Mucosa of stomach (tissue), 1 donor: ENCODE results near the gene TMOD2.
"Not testable (repeated sequence)": the region's sequence is repeated elsewhere in the genome, so short reads cannot be mapped to it uniquely, and the experiment has no call there.

Experiments
- H3K27me3 ChIP-seq: one replicate; pipeline ENCODE4 v1.7.0; 2013; ENCODE audit warnings: mild to moderate bottlenecking, low read length; ENCODE audit not compliant: control insufficient read depth, insufficient read depth
- H3K36me3 ChIP-seq: one replicate; pipeline ENCODE4 v1.7.0; 2013; ENCODE audit warnings: low read length; ENCODE audit not compliant: control insufficient read depth, insufficient read depth
- H3K4me1 ChIP-seq: one replicate; pipeline ENCODE4 v1.7.0; 2013; ENCODE audit warnings: mild to moderate bottlenecking, low read length; ENCODE audit not compliant: control insufficient read depth, insufficient read depth
- H3K4me3 ChIP-seq: one replicate; pipeline ENCODE4 v1.7.0; 2013; ENCODE audit warnings: low read length
- H3K9ac ChIP-seq: one replicate; pipeline ENCODE4 v1.7.0; 2013; ENCODE audit warnings: mild to moderate bottlenecking, low read length, moderate library complexity
- H3K9me3 ChIP-seq: one replicate; pipeline ENCODE4 v1.7.0; 2013; ENCODE audit warnings: mild to moderate bottlenecking, low read length, moderate library complexity; ENCODE audit not compliant: control insufficient read depth
- donor health status: Pancreatic carcinoma.

Gene TMOD2

DNA sequence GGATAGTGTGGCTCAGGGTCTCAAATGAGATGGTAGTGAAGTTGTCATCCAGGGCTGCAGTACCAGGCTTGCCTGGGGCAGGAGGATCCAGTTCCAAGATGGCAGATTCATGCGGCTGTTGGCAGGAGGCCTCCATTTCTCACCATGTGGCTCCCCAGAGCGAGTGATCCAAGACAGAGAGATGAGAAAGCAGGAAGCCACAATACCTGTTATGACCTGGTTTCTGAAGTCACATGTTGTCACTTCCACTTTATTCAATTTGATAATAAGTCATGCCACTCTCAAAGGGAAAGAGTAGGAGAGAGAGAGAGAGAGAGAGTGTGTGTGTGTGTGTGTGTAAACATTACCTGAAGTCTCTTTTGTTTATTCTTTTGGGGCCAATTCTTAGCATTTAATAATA lies 30.1 kb downstream of the TMOD2 start:
- H3K9me3 ChIP-seq = no peaks in the 10 kb centered on the region
- H3K27me3 ChIP-seq = no peaks in the 10 kb centered on the region
- H3K4me3 ChIP-seq = no peak overlapping the region
- no peak overlapping the region for H3K9ac ChIP-seq
- no peaks in the 10 kb centered on the region for H3K4me1 ChIP-seq
- no peaks in the 10 kb centered on the region for H3K36me3 ChIP-seq

DNA sequence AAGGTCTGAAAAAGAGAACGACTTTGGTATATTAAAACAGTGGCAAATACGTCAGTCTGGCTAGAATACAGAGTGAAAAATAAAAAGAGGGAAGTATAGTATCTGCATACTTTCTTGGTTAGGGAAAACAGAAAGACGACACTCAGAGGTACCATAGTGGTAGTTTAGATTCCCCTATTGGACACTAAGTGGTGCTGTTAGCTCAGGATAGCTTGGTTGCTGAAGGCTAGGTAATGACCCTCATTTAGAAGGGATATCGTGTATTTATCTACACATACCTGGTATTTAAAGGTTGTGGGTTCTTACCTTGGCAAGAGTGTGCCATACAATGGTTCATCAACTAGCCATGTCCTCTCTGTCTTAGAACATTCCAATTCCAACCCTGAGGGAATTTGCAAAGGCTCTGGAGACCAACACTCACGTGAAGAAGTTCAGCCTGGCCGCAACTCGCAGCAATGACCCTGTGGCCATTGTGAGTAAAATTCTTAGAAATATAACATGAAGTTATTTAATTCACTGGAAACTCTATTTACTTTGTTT lies 31.0 kb downstream of the TMOD2 start:
- H3K27me3 ChIP-seq = no peaks in the 10 kb centered on the region
- H3K9me3 ChIP-seq = no peaks in the 10 kb centered on the region
- H3K4me3 ChIP-seq = no peak overlapping the region
- no peaks in the 10 kb centered on the region for H3K36me3 ChIP-seq
- H3K9ac ChIP-seq = no peak overlapping the region
- H3K4me1 ChIP-seq = no peaks in the 10 kb centered on the region

DNA sequence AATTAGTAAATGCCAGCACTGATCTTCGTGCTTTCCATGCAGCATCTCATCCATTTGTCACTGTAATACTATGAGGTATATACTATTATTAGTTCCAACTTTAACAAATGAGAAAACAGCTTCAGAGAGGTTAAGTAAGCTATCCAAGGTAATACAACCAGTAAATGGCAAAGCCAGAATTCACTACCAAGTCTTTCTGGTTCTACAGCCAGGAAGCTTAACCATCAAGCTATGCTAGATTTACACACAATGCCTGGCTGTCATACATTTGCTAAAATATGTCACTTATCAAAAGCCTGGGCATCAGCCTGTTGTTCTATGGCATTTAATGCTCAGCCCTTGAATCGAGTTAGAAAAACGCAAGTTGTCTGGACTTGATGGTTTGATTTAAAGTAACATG lies 32.6 kb downstream of the TMOD2 start:
- Histone ChIP-seq H3K9me3 (no peaks in the 10 kb centered on the region), H3K4me1 (no peaks in the 10 kb centered on the region), H3K4me3 (no peak overlapping the region), H3K9ac (no peak overlapping the region), H3K27me3 (no peaks in the 10 kb centered on the region), H3K36me3 (no peaks in the 10 kb centered on the region)

DNA sequence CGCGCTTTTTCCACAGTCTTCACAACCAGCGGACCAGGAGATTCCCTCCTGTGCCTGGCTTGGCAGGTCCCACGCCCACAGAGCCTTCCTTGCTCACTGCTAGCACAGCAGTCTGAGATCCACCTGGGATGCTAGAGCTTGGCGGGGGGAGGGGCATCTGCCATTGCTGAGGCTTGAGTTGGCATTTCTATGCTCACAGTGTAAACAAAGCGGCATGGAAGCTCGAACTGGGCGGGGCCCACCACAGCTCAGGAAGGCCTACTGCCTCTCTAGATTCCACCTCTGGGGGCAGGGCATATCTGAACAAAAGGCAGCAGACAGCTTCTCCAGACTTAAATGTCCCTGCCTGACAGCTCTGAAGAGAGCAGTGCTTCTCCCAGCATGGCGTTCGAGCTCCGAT lies 35.7 kb downstream of the TMOD2 start:
- H3K4me1 ChIP-seq, H3K36me3 ChIP-seq, H3K4me3 ChIP-seq, H3K9me3 ChIP-seq, H3K27me3 ChIP-seq, H3K9ac ChIP-seq: not testable (repeated sequence)

DNA sequence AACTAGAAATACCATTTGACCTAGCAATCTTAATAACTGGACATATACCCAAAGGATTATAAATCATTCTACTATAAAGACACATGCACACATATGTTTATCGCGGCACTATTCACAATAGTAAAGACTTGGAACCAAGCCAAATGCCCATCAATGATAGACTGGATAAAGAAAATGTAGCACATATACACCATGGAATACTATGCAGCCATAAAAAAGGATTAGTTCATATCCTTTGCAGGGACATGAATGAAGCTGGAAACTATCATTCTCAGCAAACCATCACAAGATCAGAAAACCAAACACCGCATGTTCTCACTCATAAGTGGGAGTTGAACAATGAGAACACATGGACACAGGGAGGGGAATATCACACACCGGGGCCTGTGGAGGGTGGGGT lies 41.1 kb downstream of the TMOD2 start:
- peaks cover 11% of the 10 kb centered on the region for H3K4me1 ChIP-seq
- H3K27me3 ChIP-seq, H3K4me3 ChIP-seq, H3K36me3 ChIP-seq, H3K9ac ChIP-seq, H3K9me3 ChIP-seq: not testable (repeated sequence)

DNA sequence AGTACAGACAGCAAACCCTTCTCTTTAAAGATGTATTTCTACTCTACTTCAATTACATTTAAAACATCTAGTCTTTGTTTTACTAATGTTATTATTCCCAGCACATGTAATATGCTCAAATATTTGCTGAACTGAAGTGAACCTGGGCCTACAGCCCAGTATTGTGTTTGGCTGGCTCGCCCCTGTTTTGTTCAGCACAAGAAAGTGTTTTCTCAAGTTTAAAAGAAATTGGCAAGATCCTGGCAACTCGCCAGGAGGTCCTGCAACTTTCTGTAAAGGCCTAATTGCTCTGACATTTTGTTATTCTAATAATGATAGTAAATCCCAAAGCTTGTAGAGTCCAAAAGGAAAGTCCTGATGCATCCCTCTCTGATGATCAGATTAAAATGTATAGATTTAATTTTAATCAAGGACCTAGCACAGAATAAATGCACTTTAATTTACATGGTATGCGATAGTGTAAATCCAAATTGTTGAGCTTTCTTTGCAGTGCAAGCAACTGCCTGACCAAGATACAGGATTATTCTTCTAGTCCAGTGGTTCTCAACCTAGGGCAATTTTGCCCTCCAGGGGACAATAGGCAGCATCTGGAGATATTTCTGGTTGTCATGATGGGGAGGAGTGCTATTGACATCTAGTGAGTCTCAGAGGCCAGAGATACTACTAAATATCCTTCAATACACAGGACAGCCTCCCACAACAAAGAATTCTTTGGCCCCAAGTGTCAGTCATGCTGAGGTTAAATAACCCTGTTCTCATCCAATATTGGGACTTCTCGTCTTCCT lies 42.3 kb downstream of the TMOD2 start:
- H3K4me1 ChIP-seq = peaks cover 14% of the 10 kb centered on the region
- no peaks in the 10 kb centered on the region for H3K9me3 ChIP-seq
- H3K36me3 ChIP-seq = no peaks in the 10 kb centered on the region
- H3K4me3 ChIP-seq = no peak overlapping the region
- H3K9ac ChIP-seq = no peak overlapping the region
- no peaks in the 10 kb centered on the region for H3K27me3 ChIP-seq

DNA sequence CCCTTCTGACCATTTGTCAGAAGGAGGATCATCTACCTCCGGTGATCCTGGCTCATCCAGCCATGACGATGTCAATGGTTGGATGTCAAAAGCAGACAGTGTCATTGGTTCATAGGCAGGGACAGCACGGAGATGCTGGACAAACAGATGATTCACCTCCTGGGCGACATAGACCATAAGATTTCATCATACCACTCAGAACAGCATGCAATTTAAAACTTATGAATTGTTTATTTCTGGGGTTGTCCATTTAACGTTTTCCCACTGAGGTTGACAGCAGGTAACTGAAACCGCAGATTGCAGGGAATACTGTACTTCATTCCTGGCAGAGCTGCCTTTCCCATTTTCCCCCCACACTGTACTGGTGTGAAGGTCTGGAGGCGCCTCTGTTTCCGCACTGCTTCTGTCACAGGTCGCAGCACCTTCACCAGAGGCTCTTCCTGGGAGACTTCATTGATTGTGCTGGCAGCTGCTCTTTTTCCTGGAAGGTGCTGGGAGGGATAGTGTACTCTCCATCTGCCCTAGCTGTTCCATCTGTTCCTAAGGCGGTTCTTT lies 45.5 kb downstream of the TMOD2 start:
- H3K4me3 ChIP-seq = no peak overlapping the region
- H3K9me3 ChIP-seq = no peaks in the 10 kb centered on the region
- H3K27me3 ChIP-seq = no peaks in the 10 kb centered on the region

DNA sequence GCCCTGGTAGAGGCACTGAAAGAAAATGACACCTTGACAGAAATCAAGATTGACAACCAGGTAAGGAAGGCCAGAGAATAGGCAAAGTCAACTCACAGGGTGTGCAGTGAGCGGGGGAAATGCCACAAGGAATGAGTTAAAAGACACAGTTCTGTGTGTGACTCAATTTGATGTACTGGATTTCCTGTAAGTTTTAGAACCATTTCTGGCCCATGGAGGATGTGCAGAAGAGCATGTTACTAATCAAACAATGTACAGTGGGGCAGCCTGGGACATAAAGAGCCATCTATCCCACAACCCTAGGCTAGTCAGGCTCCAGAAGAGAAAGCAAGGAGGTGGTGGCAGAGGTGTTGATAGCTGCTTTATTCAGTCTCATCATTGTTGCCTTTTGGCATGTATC lies 46.9 kb downstream of the TMOD2 start:
- no peak overlapping the region for H3K4me3 ChIP-seq
- H3K9ac ChIP-seq = no peak overlapping the region
- H3K27me3 ChIP-seq = no peaks in the 10 kb centered on the region
- no peaks in the 10 kb centered on the region for H3K9me3 ChIP-seq
- peaks cover 19% of the 10 kb centered on the region for H3K4me1 ChIP-seq
- H3K36me3 ChIP-seq = no peaks in the 10 kb centered on the region

More for the DNA sequence above, 45.5 kb downstream of the TMOD2 start:
- peaks cover 19% of the 10 kb centered on the region for H3K4me1 ChIP-seq
- H3K36me3 ChIP-seq = no peaks in the 10 kb centered on the region
- H3K9ac ChIP-seq = no peak overlapping the region

DNA sequence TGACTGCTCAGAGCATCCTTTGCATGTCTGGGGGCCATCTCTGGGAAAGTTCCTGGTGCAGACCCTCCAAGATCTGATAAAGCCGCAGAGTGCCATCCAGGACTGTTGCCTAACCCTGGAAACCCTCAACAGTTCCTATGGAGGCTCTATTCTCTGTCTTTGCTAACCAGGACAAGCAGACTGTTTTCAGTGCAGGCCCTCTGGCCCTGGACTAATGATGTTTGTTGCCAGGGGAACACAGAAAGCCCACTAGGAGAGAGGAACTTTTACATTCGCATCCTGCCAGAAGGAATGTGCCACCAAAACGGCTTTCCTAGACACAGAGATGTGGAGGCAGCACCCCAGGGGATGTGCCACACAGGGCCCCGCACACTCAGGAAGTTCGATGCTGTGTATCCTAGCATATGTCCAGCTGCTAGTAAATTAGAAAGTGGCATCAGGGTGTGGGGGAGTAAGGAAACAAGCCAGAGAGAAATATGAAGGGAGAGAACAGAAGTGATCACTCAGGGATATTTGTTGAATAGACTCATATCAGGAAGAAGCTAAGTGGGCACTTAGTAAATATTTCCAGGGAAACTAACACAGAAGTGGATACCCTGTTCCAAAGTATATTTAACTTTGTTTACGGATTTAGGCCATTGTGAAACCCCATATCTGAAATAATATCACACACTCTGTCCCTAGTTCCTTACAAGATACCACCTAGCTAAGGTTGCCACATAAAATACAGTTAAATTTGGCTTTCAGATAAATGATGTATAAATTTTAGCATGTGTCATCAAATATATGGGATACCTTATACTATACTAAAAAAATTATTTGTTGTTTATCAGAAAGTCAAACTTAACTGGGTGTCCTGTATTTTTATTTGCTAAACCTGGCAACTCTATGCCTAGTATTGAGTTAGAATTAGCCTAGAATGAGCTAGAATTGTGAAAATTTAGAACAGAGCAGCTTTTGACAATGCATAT lies 48.2 kb downstream of the TMOD2 start:
- H3K36me3 ChIP-seq = no peaks in the 10 kb centered on the region
- no peak overlapping the region for H3K4me3 ChIP-seq
- peaks cover 12% of the 10 kb centered on the region for H3K4me1 ChIP-seq
- no peaks in the 10 kb centered on the region for H3K9me3 ChIP-seq
- no peaks in the 10 kb centered on the region for H3K27me3 ChIP-seq
- H3K9ac ChIP-seq = no peak overlapping the region

DNA sequence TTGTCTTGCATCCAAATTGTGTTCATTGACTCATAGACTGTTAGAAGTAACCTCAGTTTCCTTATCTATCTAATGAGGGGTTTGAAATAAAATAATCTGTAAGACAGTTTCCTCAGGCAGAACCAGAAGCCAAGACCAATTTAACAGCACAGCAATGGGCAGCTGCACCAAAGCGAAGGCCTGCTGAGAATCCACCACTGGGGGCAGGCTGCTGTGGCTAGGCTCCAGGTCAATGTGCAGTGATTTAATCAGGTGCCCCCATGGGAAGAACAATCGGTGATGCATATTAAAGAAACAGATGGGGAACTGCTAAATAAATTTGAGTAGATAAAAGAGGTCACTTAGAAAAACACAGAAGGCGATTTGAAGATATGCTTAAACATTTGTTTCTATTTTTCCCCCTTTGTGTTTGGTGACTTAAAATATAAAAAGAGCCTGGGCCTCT lies 50.0 kb downstream of the TMOD2 start:
- Histone ChIP-seq H3K4me1 (peaks cover 12% of the 10 kb centered on the region), H3K27me3 (no peaks in the 10 kb centered on the region), H3K4me3 (no peak overlapping the region), H3K9ac (no peak overlapping the region), H3K36me3 (no peaks in the 10 kb centered on the region), H3K9me3 (no peaks in the 10 kb centered on the region)

DNA sequence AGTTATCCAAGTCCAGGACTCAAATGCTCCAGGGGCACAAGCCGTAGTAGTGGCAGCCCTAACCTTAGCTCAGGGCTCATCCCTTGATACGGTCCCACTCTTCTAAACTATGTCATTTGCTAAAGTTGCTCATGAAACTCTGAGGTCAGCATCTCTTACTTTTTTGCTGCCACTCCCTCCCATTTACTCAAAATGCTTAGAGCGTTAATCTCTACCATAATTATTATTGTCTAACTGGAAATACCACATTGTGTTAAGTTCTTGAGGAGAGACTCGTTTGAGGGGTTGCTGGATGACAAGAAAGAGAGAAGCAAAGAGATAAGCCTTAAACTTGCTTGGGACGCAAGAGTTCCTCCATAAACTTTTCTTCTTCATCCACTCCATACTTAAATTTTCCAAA lies 51.2 kb downstream of the TMOD2 start:
- Histone ChIP-seq H3K36me3 (no peaks in the 10 kb centered on the region), H3K9me3 (no peaks in the 10 kb centered on the region), H3K9ac (no peak overlapping the region), H3K4me3 (no peak overlapping the region), H3K27me3 (no peaks in the 10 kb centered on the region), H3K4me1 (peaks cover 8% of the 10 kb centered on the region)

DNA sequence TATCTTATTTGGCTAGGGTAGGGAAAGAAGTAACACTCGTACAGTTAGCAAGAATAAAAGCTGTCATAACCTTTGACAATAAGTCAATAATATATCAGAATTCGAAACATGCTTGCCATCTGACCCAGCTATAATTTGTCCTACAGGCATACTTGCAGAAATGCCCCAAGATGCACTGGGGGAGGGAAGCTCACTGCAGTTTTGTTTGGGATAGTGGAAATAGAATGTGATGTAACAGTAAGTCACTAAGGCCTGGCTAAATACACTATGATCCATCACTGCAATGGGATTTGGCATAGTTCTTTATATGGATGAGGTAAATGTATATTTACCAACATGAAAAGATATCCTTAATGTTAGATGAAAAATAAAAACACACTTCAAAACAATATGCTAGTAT lies 52.6 kb downstream of the TMOD2 start:
- Histone ChIP-seq H3K9me3 (no peaks in the 10 kb centered on the region), H3K36me3 (no peaks in the 10 kb centered on the region), H3K9ac (no peak overlapping the region), H3K4me3 (no peak overlapping the region), H3K4me1 (peaks cover 2% of the 10 kb centered on the region), H3K27me3 (no peaks in the 10 kb centered on the region)
